Muscle layer of colon (tissue), 2 donors: ENCODE measurements around the gene PTPRD.

Source experiments
- H3K27ac ChIP-seq: one replicate; pipeline ENCODE4 v1.7.0; 2013; ENCODE audit warnings: low read depth, mild to moderate bottlenecking, low read length, moderate library complexity
- H3K27me3 ChIP-seq, 2 donors: one replicate each; pipeline ENCODE4 v1.7.0; 2013; ENCODE audit warnings: low read length in 2 of 2, mild to moderate bottlenecking in 2 of 2; ENCODE audit not compliant: insufficient read depth in 2 of 2, control insufficient read depth in 1 of 2
- H3K36me3 ChIP-seq: one replicate; pipeline ENCODE4 v1.7.0; 2013; ENCODE audit warnings: mild to moderate bottlenecking, low read length; ENCODE audit not compliant: insufficient read depth
- H3K4me1 ChIP-seq: one replicate; pipeline ENCODE4 v1.7.0; 2013; ENCODE audit warnings: mild to moderate bottlenecking, low read length; ENCODE audit not compliant: insufficient read depth
- H3K4me3 ChIP-seq, 2 donors: one replicate each; pipeline ENCODE4 v1.7.0; 2013; ENCODE audit warnings: low read length in 2 of 2, low read depth in 1 of 2, mild to moderate bottlenecking in 1 of 2, moderate library complexity in 1 of 2
- H3K9ac ChIP-seq: one replicate; pipeline ENCODE4 v1.7.0; 2013; ENCODE audit warnings: low read length
- H3K9me3 ChIP-seq: one replicate; pipeline ENCODE4 v1.7.0; 2013; ENCODE audit warnings: mild to moderate bottlenecking, low read length
- donor health status: abdominal sarcoma.
- donor health status: Adenocarcinoma of cecum.

Gene PTPRD

GRCh38 chr9:9283159-9283986 lies 1329.4 kb downstream of the PTPRD start:
- no peak overlapping the region for H3K27ac ChIP-seq
- no peaks in the 10 kb centered on the region for H3K27me3 ChIP-seq
- H3K36me3 ChIP-seq: no peaks in the 10 kb centered on the region
- H3K9me3 ChIP-seq: no peaks in the 10 kb centered on the region
- no peak overlapping the region for H3K9ac ChIP-seq
- no peaks in the 10 kb centered on the region for H3K4me1 ChIP-seq
- no peak overlapping the region for H3K4me3 ChIP-seq

- Histone ChIP-seq H3K4me3 (no peak overlapping the region), H3K27me3 (no peaks in the 10 kb centered on the region), H3K36me3 (no peaks in the 10 kb centered on the region), H3K9me3 (no peaks in the 10 kb centered on the region), H3K9ac (no peak overlapping the region), H3K4me1 (no peaks in the 10 kb centered on the region), H3K27ac (no peak overlapping the region)
Observed at GRCh38 chr9:9275601-9276000, 1337.2 kb downstream of the PTPRD start.

- H3K4me3 ChIP-seq: no peak overlapping the region
- H3K9me3 ChIP-seq: no peaks in the 10 kb centered on the region
- H3K36me3 ChIP-seq: no peaks in the 10 kb centered on the region
- H3K4me1 ChIP-seq: no peaks in the 10 kb centered on the region
- H3K27me3 ChIP-seq: no peaks in the 10 kb centered on the region
- H3K9ac ChIP-seq: no peak overlapping the region
- H3K27ac ChIP-seq: no peak overlapping the region
Observed at GRCh38 chr9:9257999-9258498, 1354.8 kb downstream of the PTPRD start.

GRCh38 chr9:9246726-9247125 lies 1366.1 kb downstream of the PTPRD start:
- Histone ChIP-seq H3K9ac (no peak overlapping the region), H3K4me1 (no peaks in the 10 kb centered on the region), H3K9me3 (no peaks in the 10 kb centered on the region), H3K27ac (no peak overlapping the region), H3K27me3 (no peaks in the 10 kb centered on the region), H3K4me3 (no peak overlapping the region), H3K36me3 (no peaks in the 10 kb centered on the region)

- no peaks in the 10 kb centered on the region for H3K9me3 ChIP-seq
- no peak overlapping the region for H3K4me3 ChIP-seq
- no peaks in the 10 kb centered on the region for H3K4me1 ChIP-seq
- no peak overlapping the region for H3K27ac ChIP-seq
- H3K9ac ChIP-seq: no peak overlapping the region
- H3K36me3 ChIP-seq: no peaks in the 10 kb centered on the region
- no peaks in the 10 kb centered on the region for H3K27me3 ChIP-seq
Observed at GRCh38 chr9:9231946-9232345, 1380.9 kb downstream of the PTPRD start.

- Histone ChIP-seq H3K27me3 (no peaks in the 10 kb centered on the region), H3K36me3 (no peaks in the 10 kb centered on the region), H3K4me1 (no peaks in the 10 kb centered on the region), H3K9me3 (no peaks in the 10 kb centered on the region), H3K27ac (no peak overlapping the region), H3K9ac (no peak overlapping the region), H3K4me3 (no peak overlapping the region)
Observed at GRCh38 chr9:9229269-9229668, 1383.5 kb downstream of the PTPRD start.

- H3K4me1 ChIP-seq: no peaks in the 10 kb centered on the region
Observed at GRCh38 chr9:9223175-9223574, 1389.6 kb downstream of the PTPRD start.

GRCh38 chr9:9222730-9223129 lies 1390.1 kb downstream of the PTPRD start:
- Histone ChIP-seq H3K4me3 (no peak overlapping the region), H3K4me1 (no peaks in the 10 kb centered on the region), H3K27me3 (no peaks in the 10 kb centered on the region), H3K36me3 (no peaks in the 10 kb centered on the region), H3K9me3 (no peaks in the 10 kb centered on the region), H3K9ac (no peak overlapping the region), H3K27ac (no peak overlapping the region)

More at GRCh38 chr9:9223175-9223574, 1389.6 kb downstream of the PTPRD start:
- no peaks in the 10 kb centered on the region for H3K27me3 ChIP-seq
- H3K4me3 ChIP-seq: no peak overlapping the region
- H3K27ac ChIP-seq: no peak overlapping the region
- no peaks in the 10 kb centered on the region for H3K9me3 ChIP-seq
- H3K9ac ChIP-seq: no peak overlapping the region
- H3K36me3 ChIP-seq: no peaks in the 10 kb centered on the region

GRCh38 chr9:9216934-9217333 lies 1395.9 kb downstream of the PTPRD start:
- no peak overlapping the region for H3K9ac ChIP-seq
- H3K36me3 ChIP-seq: no peaks in the 10 kb centered on the region
- H3K4me3 ChIP-seq: no peak overlapping the region
- no peaks in the 10 kb centered on the region for H3K4me1 ChIP-seq
- H3K9me3 ChIP-seq: no peaks in the 10 kb centered on the region
- H3K27ac ChIP-seq: no peak overlapping the region
- H3K27me3 ChIP-seq: no peaks in the 10 kb centered on the region

- Histone ChIP-seq H3K9ac (no peak overlapping the region), H3K4me1 (no peaks in the 10 kb centered on the region), H3K4me3 (no peak overlapping the region), H3K36me3 (no peaks in the 10 kb centered on the region), H3K27me3 (no peaks in the 10 kb centered on the region), H3K27ac (no peak overlapping the region), H3K9me3 (no peaks in the 10 kb centered on the region)
Observed at GRCh38 chr9:9215050-9215449, 1397.8 kb downstream of the PTPRD start.

GRCh38 chr9:9214066-9214465 lies 1398.7 kb downstream of the PTPRD start:
- Histone ChIP-seq H3K4me1 (no peaks in the 10 kb centered on the region), H3K27ac (no peak overlapping the region), H3K36me3 (no peaks in the 10 kb centered on the region), H3K27me3 (no peaks in the 10 kb centered on the region), H3K9me3 (no peaks in the 10 kb centered on the region), H3K4me3 (no peak overlapping the region), H3K9ac (no peak overlapping the region)

- no peaks in the 10 kb centered on the region for H3K4me1 ChIP-seq
- no peak overlapping the region for H3K9ac ChIP-seq
- H3K27ac ChIP-seq: no peak overlapping the region
- H3K36me3 ChIP-seq: no peaks in the 10 kb centered on the region
- no peaks in the 10 kb centered on the region for H3K27me3 ChIP-seq
- no peak overlapping the region for H3K4me3 ChIP-seq
- no peaks in the 10 kb centered on the region for H3K9me3 ChIP-seq
Observed at GRCh38 chr9:9212963-9213362, 1399.8 kb downstream of the PTPRD start.
